GM18505 (cell line): Measurements from ENCODE around the gene BCL11B.

Source experiments
- ATAC-seq: cut with Tn5 transposase; IDR thresholded peaks from one replicate; pipeline ENCODE4 v1.9.1; 2021; ENCODE audit not compliant: unreplicated experiment
- POLR2A ChIP-seq: IDR thresholded peaks from 4 replicates; pipeline ENCODE4 v1.6.1; 2011; ENCODE audit warnings: borderline replicate concordance; ENCODE audit not compliant: insufficient read depth, insufficient read length; ENCODE audit errors: extremely low read depth

BCL11B gene

DNA sequence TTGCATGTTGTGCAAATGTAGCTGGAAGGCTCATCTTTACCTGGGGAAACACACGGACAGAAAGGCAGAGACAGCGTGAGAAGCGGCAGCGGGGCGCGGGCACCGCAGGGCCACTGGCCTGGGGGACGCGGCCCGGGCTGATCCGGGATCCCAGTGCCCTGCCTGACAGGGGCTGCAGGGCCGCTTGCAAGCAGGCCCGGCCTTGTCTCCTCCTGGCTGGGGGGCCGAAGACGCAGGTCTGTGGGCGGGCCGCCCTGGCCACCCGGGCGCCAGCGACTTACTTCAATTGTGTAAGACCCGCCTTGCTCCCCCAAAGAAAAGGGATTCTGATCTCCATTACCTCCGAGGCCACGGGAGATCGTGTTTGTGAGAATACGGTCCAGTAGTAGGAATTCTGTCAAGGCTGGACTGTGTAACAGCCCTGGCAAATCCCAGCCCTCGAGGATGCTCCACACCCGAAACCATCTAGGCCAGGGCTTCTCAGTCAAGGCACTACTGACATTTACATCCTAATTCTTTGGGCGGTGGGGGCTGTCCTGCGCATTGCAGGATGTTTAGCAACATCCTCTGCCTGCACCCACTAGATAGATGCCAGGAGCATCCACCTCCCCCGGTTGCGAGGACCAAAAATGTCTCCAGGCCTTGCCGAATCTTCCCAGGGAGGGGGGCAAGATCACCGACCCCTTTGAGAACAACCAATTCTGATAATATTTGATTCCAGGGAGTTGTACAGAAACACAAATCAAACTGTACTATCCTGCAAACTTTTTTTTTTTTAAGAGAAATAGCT lies 95.6 kb downstream of the BCL11B start:
- no peak for ATAC-seq
- TF ChIP-seq POLR2A, result no peak

DNA sequence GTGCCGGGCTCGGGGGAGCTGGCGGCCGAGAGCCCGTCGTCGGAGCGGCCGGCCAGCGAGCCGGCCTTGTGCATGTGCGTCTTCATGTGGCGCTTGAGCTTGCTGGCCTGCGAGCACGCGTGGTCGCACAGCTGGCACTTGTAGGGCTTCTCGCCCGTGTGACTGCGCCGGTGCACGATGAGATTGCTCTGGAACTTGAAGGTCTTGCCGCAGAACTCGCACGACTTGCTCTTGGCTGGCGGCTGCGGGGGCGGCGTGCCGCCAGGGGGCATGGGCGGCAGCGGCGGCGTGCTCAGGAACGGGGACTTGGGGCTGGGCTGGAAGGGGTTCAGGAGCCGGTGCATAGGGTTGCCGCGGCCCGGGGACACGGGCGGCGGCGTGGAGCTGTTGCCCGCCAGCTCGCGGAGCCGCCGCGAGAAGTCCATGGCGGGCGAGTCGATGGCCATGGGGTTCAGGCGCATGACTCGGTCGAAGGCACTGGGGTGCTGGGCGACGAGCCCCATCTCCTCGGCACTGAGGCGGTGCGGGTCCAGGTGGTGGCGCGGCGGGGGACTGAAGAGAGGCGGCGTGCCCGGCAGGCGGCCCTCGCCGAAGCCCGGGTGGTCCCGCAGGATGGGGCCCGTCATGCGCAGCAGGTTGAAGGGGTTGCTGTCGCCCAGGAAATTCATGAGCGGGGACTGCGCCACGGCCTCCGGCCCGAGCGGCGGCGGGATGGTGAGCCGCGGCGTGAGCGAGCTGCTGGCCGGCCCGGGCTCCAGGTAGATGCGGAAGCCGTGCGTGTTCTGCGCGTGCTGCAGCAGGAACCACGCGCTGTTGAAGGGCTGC lies 96.5 kb downstream of the BCL11B start:
- no peak for ATAC-seq
- no peak for TF ChIP-seq POLR2A

DNA sequence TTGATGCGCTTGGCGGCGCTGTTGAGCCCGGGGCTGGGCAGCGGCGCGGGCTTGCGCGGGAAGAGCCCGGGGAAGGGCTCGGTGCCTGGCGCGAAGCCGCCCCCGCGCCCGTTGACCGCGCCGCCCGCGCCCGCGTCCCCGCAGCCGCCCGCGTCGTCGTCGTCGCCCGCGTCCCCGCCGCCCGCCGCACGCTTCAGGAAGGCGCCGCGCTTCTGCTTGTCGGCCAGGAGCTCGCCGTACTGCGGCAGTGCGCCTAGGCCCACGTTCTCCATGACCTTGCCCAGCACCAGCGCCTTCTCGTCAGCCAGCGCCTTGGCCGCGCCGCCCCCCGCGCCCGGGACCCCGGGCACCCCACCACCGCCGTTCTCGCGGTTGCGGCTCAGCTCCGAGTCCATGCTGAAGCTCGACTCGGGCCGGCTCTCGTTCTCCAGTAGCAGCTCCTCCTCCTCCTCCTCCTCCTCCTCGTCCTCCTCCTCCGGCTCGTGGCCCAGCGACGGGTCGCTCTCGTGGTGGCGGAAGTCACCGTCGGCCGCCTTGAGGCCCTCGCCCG lies 97.2 kb downstream of the BCL11B start:
- no peak for ATAC-seq
- TF ChIP-seq POLR2A, result no peak

DNA sequence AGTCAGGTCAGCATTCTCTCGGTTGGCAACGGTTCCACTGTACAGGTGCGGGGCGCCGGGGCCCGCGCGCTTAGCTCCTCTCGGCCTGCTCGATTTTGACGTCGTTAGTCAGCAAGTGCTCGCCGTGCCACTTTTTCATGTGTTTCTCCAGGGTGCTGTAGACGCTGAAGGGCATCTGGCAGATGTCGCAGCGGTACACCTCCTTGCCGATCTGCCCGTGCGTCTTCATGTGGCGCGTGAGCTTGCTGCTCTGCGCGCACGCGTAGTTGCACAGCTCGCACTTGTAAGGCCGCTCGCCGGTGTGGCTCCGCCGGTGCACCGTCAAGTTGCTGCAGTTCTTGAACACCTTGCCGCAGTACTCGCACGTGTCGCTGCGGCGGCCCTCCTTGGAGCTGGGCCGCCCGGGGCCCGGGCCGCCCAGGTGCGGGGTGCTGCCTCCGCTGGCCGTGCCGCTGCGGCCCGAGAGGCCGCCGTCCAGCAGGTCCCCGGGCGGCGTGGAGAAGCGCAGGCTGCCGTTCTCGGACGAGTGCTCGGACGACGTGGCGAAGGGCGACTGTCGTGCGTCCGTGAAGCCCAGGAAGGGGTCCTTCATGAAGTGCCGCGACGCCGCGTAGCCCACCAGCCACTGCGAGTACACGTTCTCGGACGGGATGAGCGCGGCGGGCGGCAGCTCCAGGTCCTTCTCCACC lies 97.8 kb downstream of the BCL11B start:
- no peak for ATAC-seq
- no peak for TF ChIP-seq POLR2A

DNA sequence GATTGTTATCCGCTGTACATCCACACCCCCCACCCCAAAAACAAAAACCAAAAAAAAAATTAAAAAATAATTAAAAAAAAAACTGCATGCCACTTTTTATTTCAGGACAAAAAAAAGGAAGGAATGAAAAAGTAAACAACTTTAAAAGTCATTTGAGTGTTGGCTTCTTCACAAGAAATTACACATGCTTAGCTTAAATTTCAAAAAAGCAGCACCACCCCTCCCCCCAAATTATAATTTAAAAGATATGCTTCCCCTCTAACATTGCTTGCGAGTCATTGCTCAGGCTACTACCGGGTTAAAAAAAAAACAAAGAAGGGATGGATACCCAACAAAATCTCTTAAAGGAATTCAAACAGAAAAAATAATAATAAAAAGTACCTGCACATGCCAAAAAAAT lies 98.5 kb downstream of the BCL11B start:
- ATAC-seq, result no peak
- no peak for TF ChIP-seq POLR2A

DNA sequence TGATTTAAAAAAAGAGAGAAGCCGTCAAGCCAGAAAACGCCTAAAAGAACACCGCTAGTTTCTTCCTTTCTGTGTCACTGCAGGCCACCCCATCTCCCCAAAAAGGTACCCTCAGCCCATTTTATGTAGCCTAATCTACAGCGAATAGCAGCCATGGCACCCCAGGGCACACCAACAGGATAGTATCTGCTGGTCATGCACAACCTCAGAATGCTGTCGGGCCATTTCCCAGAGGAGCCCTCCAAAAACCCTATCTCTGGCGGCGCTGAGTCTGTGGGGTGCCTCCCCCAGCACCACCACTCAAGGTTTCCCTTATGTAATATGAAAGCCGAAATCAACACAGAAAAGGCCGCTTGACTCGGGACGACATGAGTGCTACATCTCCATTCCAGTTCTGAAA lies 98.9 kb downstream of the BCL11B start:
- TF ChIP-seq POLR2A, result no peak
- no peak for ATAC-seq

DNA sequence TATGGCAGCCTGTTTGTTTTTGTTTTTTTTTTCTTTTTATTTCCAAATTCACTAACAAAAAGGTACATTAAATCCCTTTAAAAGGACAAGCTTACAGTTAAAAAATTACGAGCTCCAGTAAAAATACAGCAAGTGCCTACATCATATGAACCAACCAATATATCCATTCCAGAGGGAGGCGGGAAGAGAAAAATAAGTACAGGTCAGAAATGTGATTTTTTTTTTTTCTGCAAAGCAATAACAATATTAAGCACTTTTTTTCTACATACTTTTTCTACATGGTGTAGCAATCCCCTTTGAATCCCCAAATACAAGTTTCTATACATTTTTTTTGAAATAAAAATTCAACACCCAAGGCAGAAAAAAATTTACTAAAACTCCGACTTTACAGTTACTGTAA lies 100.6 kb downstream of the BCL11B start:
- no peak for ATAC-seq
- TF ChIP-seq POLR2A, result no peak

DNA sequence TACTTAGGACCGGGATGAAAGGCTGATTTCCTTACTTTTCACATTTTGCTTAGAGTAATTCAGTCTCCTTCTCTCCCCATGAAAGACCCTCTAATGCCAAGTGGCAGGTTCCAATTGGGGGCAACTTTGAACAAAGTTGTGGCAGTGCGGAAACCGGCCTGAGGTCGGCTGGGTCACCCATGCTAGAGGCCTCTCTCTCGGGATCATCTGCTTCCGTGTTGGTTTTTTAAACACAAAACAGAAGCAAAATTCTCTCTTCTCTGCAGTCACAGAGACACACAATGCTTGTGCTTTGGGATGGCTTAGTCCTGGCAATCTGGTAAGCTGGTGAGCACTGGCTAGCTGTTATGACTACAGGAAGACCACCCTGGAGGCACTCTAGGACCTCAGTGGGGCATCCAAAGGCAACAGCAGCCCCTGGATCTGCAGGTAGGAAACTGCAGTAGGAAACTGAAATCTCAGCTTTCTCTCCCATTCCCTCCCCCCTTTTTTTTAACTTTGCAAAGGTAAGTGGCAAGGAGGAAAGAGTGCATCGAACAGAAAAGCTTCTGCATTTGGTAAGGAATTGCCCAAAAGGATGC lies 102.1 kb downstream of the BCL11B start:
- no peak for TF ChIP-seq POLR2A
- ATAC-seq, result no peak

DNA sequence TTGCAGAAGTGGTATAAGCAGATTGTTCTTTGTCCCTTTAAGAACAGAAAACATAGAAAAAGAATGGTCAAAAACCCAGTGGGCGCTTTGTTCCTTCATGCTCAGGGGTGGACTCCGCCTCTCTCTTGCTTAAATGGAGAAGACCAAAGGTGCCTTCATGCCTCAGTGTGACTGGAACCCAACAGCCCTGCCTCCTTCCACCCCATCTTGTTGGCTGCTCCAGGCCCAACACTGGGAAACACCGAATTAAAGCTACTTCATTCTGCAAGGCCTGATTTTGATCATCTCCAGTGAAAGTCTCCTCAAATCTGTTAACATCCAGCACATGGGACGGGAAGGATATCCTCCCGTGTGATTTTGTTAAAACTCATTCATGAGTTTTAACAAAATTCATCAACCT lies 103.7 kb downstream of the BCL11B start:
- no peak for TF ChIP-seq POLR2A
- ATAC-seq, result no peak

DNA sequence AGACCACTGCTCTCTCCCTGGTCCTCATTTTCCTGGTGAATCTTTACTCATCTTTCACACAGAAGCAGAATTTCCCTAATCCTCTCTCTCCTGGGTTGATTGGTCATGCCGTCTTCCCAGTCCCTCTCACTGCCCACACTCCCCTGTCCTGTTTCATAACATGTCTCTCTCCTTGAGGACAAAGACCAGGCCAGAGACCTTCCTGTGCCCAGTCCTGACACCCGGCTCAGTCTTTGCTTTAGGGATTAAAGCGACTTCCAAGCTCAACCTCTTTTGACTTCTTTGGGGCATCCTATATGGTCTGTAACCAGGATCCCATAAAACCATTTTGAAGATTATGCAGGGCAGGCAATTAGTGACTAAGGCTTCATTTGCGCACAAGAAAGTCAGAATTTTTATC lies 105.5 kb downstream of the BCL11B start:
- no peak for TF ChIP-seq POLR2A
- ATAC-seq, result no peak

DNA sequence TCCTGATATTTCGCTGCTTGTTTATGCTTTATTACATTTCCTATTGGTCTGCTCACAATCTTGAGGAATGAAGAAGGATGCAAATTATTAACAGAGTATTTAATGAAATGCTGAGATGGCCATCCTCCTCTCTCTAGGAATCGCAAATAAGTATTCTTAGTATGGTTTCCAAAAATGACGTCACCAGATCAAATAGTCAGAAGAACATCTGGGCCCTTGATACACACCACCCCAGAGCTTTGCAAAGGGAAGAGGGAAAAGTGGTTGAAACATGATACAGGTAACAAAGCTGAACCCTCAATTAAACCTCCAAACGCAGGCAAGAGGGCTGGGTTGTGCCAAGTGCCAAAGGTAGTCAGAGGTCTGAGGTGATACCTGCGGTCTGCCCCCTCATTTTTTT lies 107.3 kb downstream of the BCL11B start:
- TF ChIP-seq POLR2A, result no peak
- ATAC-seq, result no peak

DNA sequence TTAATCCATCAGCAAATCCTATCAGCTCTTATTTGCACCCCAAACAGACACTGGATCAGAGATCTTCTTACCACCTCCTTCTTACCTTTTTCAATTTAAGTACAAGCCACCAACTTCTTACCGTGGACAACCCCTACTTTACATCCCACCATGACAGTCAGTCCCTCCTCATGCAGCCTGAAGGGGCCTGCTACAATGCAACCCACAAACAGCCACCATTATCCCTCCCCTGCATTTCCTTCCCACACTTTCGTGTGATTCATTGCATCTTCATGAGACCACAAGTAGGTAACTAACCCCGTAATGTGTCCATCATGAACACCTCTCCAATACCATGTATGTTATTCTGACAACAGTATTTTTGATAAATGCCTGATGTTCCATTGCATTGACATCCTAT lies 108.6 kb downstream of the BCL11B start:
- no peak for ATAC-seq
- TF ChIP-seq POLR2A, result no peak

DNA sequence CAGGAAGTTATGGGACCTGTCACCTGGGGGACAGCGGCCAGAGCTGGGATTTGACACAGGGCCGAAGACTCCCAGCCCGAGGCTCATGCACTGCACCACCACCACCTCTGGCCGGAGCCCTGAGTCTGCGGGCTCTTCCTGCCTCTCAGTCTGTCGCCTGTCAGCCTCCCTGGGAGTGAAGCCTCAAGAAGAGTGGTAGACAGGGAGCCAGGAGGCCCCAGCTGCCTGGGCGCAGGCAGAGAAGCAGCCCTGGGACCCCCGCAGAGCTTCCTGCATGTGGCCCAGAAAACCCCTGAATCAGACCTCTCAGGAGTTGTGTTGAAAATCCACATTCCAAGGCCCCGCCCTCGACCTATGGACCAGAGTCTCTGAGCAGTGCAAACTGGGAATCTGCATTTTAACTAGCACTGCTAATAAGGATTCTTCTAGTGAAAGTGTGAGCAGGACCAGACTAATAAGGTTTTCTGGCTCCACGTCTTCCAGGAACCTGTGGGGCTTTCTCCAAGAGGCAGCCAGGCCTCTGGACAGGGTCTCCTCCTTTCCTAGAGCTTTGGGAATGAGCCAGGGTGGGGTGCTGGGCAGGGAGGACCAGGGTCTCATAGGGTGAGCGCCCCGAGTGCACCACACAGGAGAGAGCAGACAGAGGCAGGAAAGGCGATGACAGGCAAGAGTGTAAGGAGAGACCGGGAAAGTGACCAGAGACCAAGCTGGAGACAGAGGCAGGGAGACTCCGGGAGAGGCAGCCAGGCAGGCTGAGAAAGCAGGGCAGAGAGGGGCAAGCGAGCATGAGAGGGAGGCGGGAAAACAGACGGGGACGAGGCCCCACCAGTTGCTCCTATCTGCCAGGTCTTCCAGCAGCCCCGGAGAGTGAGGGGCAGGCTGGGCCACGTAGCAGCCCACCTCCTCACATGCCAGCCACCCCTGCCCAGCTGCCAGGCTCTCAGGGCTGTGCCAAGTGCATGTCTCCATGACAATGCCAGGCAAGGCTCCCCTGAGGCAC lies 112.4 kb downstream of the BCL11B start:
- no peak for TF ChIP-seq POLR2A
- no peak for ATAC-seq
